ENCODE measurements around the gene ZNFX1. TPM values are rescaled to one million over a fixed set of nuclear protein-coding genes. Genes with fewer than 3 reads are reported as not detected.
A peak's percentile ranks its signal among the peaks of the same experiment; 100 is the strongest.

Gene ZNFX1
- total and polyA plus RNA-seq, 8 donors = 4.3 to 15.7 (median 6.5) TPM

- H3K4me3 ChIP-seq = peak overlapping the region in 1 of 4 donors; percentile 79
- WGBS, 2 donors = 70 to 83% methylated on average over 6 of the region's 6 CpGs
- TF ChIP-seq CTCF (IDR thresholded peaks at IDR 0.05) = no peak
- ATAC-seq = no peak
- peaks cover 8 to 58% (median 50%) of the 10 kb centered on the region in 3 donors for H3K36me3 ChIP-seq
- H3K27ac ChIP-seq = peak overlapping the region in 1 of 4 donors; percentile 42
- intact Hi-C loops (cut with DNase I) = no loop called here
- no peaks in the 10 kb centered on the region for H3K27me3 ChIP-seq
- H3K4me1 ChIP-seq = peaks cover 8 to 24% (median 10%) of the 10 kb centered on the region in 3 donors
- DNase-seq = no peak
- H3K9me3 ChIP-seq = no peaks in the 10 kb centered on the region
- no peak for FAIRE-seq
These were observed 2.7 kb upstream of the ZNFX1 start for GRCh38 chr20:49280463-49281058.

GRCh38 chr20:49279677-49280462, 2.0 kb upstream of the ZNFX1 start:
- Histone ChIP-seq H3K27ac (peak overlapping the region in 1 of 4 donors; percentile 42), H3K4me1 (peaks cover 10 to 29% (median 10%) of the 10 kb centered on the region in 3 donors)

GRCh38 chr20:49278818-49279676, 1.2 kb upstream of the ZNFX1 start:
- DNase-seq (peak in 3 of 6 donors; percentile 15 to 42 (median 32)), FAIRE-seq (no peak), ATAC-seq (peak in 2 of 4 donors; percentile 0 to 1)
- intact Hi-C loops (cut with DNase I) = no loop called here
- peaks cover 10 to 32% (median 10%) of the 10 kb centered on the region in 3 donors for H3K4me1 ChIP-seq
- H3K27me3 ChIP-seq = no peaks in the 10 kb centered on the region
- H3K27ac ChIP-seq = peak overlapping the region; percentile 84 to 95 (median 94)
- H3K36me3 ChIP-seq = peaks cover 8 to 42% (median 40%) of the 10 kb centered on the region in 3 donors
- H3K9me3 ChIP-seq = no peaks in the 10 kb centered on the region
- WGBS, 2 donors = 19 to 21% methylated on average over 33 of the region's 33 CpGs
- TF ChIP-seq CTCF (IDR thresholded peaks at IDR 0.05) = no peak
- H3K4me3 ChIP-seq = peak overlapping the region; percentile 72 to 79 (median 76)

More at GRCh38 chr20:49279677-49280462, 2.0 kb upstream of the ZNFX1 start:
- WGBS, 2 donors = 69 to 80% methylated on average over 7 of the region's 7 CpGs
- DNase-seq (no peak), FAIRE-seq (no peak), ATAC-seq (no peak)
- intact Hi-C loops (cut with DNase I) = no loop called here
- TF ChIP-seq CTCF (IDR thresholded peaks at IDR 0.05) = no peak
- no peaks in the 10 kb centered on the region for H3K27me3 ChIP-seq
- no peaks in the 10 kb centered on the region for H3K9me3 ChIP-seq
- H3K36me3 ChIP-seq = peaks cover 8 to 51% (median 43%) of the 10 kb centered on the region in 3 donors
- H3K4me3 ChIP-seq = peak overlapping the region in 3 of 4 donors; percentile 72 to 79 (median 77)

- Histone ChIP-seq H3K27ac (peak overlapping the region; percentile 84 to 95 (median 94)), H3K9me3 (no peaks in the 10 kb centered on the region), H3K27me3 (no peaks in the 10 kb centered on the region), H3K36me3 (peaks cover 8 to 37% (median 29%) of the 10 kb centered on the region in 3 donors), H3K4me1 (peaks cover 10 to 33% (median 10%) of the 10 kb centered on the region in 3 donors), H3K4me3 (peak overlapping the region; percentile 72 to 79 (median 76))
- TF ChIP-seq CTCF (IDR thresholded peaks at IDR 0.05) = no peak
- no peak for DNase-seq
- FAIRE-seq = no peak
- intact Hi-C loops (cut with DNase I) = no loop called here
- ATAC-seq = no peak
- 0% methylated on average over 19 to 22 of the region's 22 CpGs for WGBS, 2 donors
These were observed 146 bp downstream of the ZNFX1 start for GRCh38 chr20:49277786-49278035.
